Loucy (cell line): ENCODE measurements around the gene NRXN3.

Source experiments
- EZH2phosphoT487 ChIP-seq: fragments of 200-600 bp; IDR thresholded peaks from 2 replicates; pipeline ENCODE4 v1.6.1; 2018; ENCODE audit warnings: antibody characterized with exemption, mild to moderate bottlenecking, moderate library complexity, borderline replicate concordance
- TF ChIP-seq, protein P1 (sequence below): fragments of 200-600 bp; sonication (generic); conservative IDR thresholded peaks from 2 replicates; pipeline ENCODE4 v1.5.1; 2014; ENCODE audit warnings: mild to moderate bottlenecking, antibody characterized with exemption, low read length

DNA sequence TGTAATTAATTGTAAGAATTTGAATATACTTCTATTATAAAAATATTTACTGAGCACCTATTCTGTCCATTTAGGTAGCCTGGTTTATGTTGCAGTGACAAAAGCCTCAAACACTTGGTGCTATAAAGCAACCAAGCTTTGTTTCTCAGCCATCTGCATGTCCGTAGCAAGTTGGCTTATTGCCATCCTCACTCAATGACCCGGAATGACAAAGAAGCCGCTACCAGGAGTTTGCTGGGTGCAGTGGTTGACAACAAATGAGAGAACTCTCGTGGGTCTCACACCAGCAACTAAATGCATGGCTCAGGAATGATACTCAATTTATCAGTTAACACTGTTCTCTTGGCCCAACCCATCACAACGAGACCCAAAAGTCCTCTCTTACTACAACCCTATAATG is 1488.0 kb downstream of the NRXN3 start:
- TF ChIP-seq, protein P1, sequence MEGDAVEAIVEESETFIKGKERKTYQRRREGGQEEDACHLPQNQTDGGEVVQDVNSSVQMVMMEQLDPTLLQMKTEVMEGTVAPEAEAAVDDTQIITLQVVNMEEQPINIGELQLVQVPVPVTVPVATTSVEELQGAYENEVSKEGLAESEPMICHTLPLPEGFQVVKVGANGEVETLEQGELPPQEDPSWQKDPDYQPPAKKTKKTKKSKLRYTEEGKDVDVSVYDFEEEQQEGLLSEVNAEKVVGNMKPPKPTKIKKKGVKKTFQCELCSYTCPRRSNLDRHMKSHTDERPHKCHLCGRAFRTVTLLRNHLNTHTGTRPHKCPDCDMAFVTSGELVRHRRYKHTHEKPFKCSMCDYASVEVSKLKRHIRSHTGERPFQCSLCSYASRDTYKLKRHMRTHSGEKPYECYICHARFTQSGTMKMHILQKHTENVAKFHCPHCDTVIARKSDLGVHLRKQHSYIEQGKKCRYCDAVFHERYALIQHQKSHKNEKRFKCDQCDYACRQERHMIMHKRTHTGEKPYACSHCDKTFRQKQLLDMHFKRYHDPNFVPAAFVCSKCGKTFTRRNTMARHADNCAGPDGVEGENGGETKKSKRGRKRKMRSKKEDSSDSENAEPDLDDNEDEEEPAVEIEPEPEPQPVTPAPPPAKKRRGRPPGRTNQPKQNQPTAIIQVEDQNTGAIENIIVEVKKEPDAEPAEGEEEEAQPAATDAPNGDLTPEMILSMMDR, result no peak
- no peak for TF ChIP-seq EZH2phosphoT487
